ENCODE results near the gene NFATC4. TPM values are rescaled to one million over a fixed set of nuclear protein-coding genes. Genes with fewer than 3 reads are reported as not detected.

The NFATC4 gene
- total RNA-seq, 5 donors from 2014 or later (not counting 1 experiment from before 2014, with no cell fraction given), result 0.16 to 0.82 (median 0.39) TPM; not detected in 1

- no peak overlapping the region for H3K4me3 Mint-ChIP-seq
These were observed 4.9 kb downstream of the NFATC4 start for GRCh38 chr14:24372701-24373416.

GRCh38 chr14:24376448-24377070 lies 8.6 kb downstream of the NFATC4 start:
- Mint-ChIP-seq H3K27me3 (peaks cover 0 to 17% of the 10 kb centered on the region in 2 donors), H3K4me3 (no peak overlapping the region), H3K27ac (no peak overlapping the region), H3K36me3 (no peaks in the 10 kb centered on the region), H3K9me3 (no peaks in the 10 kb centered on the region), H3K4me1 (no peaks in the 10 kb centered on the region)
- 69% methylated on average over 11 of the region's 16 CpGs for WGBS (ENCODE audit: insufficient coverage)
- ATAC-seq (replicated peaks in 1 of 4), result no peak
- H3K36me3 ChIP-seq (ENCODE audit: control insufficient read depth in 2 of 2, extremely low read depth in 1 of 2, insufficient read depth in 1 of 2, low read length in 1 of 2), result no peaks in the 10 kb centered on the region
- CTCF ChIA-PET, result no interaction called here
- no peaks in the 10 kb centered on the region for H3K9me3 ChIP-seq
- no peak overlapping the region for H3K27ac ChIP-seq (ENCODE audit: low read length)
- H3K4me1 ChIP-seq (ENCODE audit: control insufficient read depth in 1 of 2, extremely low read depth in 1 of 2, insufficient read depth in 2 of 2, low read length in 2 of 2), result no peaks in the 10 kb centered on the region
- POLR2A ChIA-PET, result no interaction called here
- H3K4me3 ChIP-seq (ENCODE audit: control insufficient read depth in 1 of 2, extremely low read depth in 1 of 2, low read length in 1 of 2), result no peak overlapping the region
- DNase-seq, result no peak
- peaks cover 0 to 36% of the 10 kb centered on the region in 2 experiments for H3K27me3 ChIP-seq (replicated peaks in 1 of 2; ENCODE audit: control insufficient read depth in 2 of 2, extremely low read depth in 1 of 2, insufficient read depth in 2 of 2, low read length in 1 of 2)

More at GRCh38 chr14:24372701-24373416, 4.9 kb downstream of the NFATC4 start:
- no peaks in the 10 kb centered on the region for H3K36me3 Mint-ChIP-seq
- Histone ChIP-seq H3K4me1 (ENCODE audit: control insufficient read depth in 1 of 2, extremely low read depth in 1 of 2, insufficient read depth in 2 of 2, low read length in 2 of 2) (peaks cover 3 to 12% of the 10 kb centered on the region in 2 experiments), H3K36me3 (ENCODE audit: control insufficient read depth in 2 of 2, extremely low read depth in 1 of 2, insufficient read depth in 1 of 2, low read length in 1 of 2) (no peaks in the 10 kb centered on the region), H3K27ac (ENCODE audit: low read length) (no peak overlapping the region), H3K4me3 (ENCODE audit: control insufficient read depth in 1 of 2, extremely low read depth in 1 of 2, low read length in 1 of 2) (no peak overlapping the region), H3K9me3 (no peaks in the 10 kb centered on the region), H3K27me3 (replicated peaks in 1 of 2; ENCODE audit: control insufficient read depth in 2 of 2, extremely low read depth in 1 of 2, insufficient read depth in 2 of 2, low read length in 1 of 2) (peaks cover 0 to 58% of the 10 kb centered on the region in 2 experiments)
- ATAC-seq (replicated peaks in 1 of 4), result no peak
- no peak overlapping the region for H3K27ac Mint-ChIP-seq
- POLR2A ChIA-PET, result no interaction called here
- H3K27me3 Mint-ChIP-seq, result peaks cover 5 to 26% of the 10 kb centered on the region in 2 donors
- 87% methylated on average over 6 of the region's 12 CpGs for WGBS (ENCODE audit: insufficient coverage)
- H3K9me3 Mint-ChIP-seq, result no peaks in the 10 kb centered on the region
- no peak for DNase-seq
- CTCF ChIA-PET, result interaction anchor here in 1 of 2 donors (0.6 kb wide), 1 partner anchor 58 kb away, joined by 3 read pairs; no protein-coding TSS in a partner anchor
- peaks cover 7 to 11% (median 10%) of the 10 kb centered on the region in 3 donors for H3K4me1 Mint-ChIP-seq

DNA sequence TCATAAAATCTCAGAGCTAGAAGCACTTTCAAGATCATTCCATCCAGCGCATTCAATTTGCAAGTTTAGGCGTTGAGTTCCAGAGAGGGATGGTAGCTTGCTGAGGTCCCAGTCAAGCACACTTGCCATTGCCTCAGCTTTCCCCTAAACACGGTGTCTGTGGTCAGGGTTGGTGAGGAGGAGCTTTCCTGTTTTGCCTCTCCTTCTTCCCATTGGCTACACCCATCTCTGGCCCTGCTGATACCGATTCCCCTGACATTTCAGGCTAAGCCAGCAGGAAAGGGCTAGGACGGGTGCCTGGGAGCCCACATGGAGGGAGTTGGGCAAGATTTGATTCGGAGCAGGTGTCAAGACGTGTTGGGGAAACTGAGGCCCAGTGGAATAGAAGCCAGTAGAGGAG lies 9.1 kb downstream of the NFATC4 start:
- Mint-ChIP-seq H3K9me3 (no peaks in the 10 kb centered on the region), H3K27ac (no peak overlapping the region), H3K27me3 (peaks cover 0 to 17% of the 10 kb centered on the region in 2 donors), H3K4me3 (no peak overlapping the region), H3K4me1 (no peaks in the 10 kb centered on the region), H3K36me3 (no peaks in the 10 kb centered on the region)
- H3K27me3 ChIP-seq (replicated peaks in 1 of 2; ENCODE audit: control insufficient read depth in 2 of 2, extremely low read depth in 1 of 2, insufficient read depth in 2 of 2, low read length in 1 of 2), result peaks cover 0 to 36% of the 10 kb centered on the region in 2 experiments
- no peak overlapping the region for H3K27ac ChIP-seq (ENCODE audit: low read length)
- H3K4me3 ChIP-seq (ENCODE audit: control insufficient read depth in 1 of 2, extremely low read depth in 1 of 2, low read length in 1 of 2), result no peak overlapping the region
- POLR2A ChIA-PET, result no interaction called here
- H3K4me1 ChIP-seq (ENCODE audit: control insufficient read depth in 1 of 2, extremely low read depth in 1 of 2, insufficient read depth in 2 of 2, low read length in 2 of 2), result no peaks in the 10 kb centered on the region
- CTCF ChIA-PET, result no interaction called here
- 56% methylated on average over 3 of the region's 7 CpGs for WGBS (ENCODE audit: insufficient coverage)
- ATAC-seq (replicated peaks in 1 of 4) (no peak), DNase-seq (no peak)
- H3K9me3 ChIP-seq, result no peaks in the 10 kb centered on the region
- H3K36me3 ChIP-seq (ENCODE audit: control insufficient read depth in 2 of 2, extremely low read depth in 1 of 2, insufficient read depth in 1 of 2, low read length in 1 of 2), result no peaks in the 10 kb centered on the region

DNA sequence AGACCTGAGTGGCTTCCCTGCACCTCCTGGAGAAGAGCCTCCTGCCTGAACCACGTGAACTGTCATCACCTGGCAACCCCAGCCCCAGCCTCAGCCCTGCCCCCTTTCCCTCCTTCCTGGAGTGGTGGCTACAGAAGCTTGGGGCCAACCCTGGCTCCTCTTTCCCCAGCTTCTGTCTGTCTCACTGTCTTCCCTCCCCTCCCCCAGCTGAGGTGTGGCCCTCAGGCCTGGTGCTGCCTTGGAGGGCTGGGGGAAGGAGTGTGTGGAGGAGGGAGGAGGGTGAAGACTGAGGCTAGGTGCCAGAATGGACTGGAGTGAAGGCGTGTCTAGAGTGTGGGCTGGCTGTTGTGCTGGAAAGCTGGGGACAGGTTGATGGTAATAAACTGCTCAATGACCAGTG lies 9.7 kb downstream of the NFATC4 start:
- H3K4me3 Mint-ChIP-seq, result no peak overlapping the region
- H3K27me3 Mint-ChIP-seq, result peaks cover 0 to 17% of the 10 kb centered on the region in 2 donors
- no peaks in the 10 kb centered on the region for H3K9me3 ChIP-seq
- no peaks in the 10 kb centered on the region for H3K36me3 ChIP-seq (ENCODE audit: control insufficient read depth in 2 of 2, extremely low read depth in 1 of 2, insufficient read depth in 1 of 2, low read length in 1 of 2)
- H3K4me1 ChIP-seq (ENCODE audit: control insufficient read depth in 1 of 2, extremely low read depth in 1 of 2, insufficient read depth in 2 of 2, low read length in 2 of 2), result no peaks in the 10 kb centered on the region
- H3K36me3 Mint-ChIP-seq, result no peaks in the 10 kb centered on the region
- no peak for ATAC-seq (replicated peaks in 1 of 4)
- peaks cover 0 to 36% of the 10 kb centered on the region in 2 experiments for H3K27me3 ChIP-seq (replicated peaks in 1 of 2; ENCODE audit: control insufficient read depth in 2 of 2, extremely low read depth in 1 of 2, insufficient read depth in 2 of 2, low read length in 1 of 2)
- WGBS (ENCODE audit: insufficient coverage), result 33% methylated on average over 2 of the region's 2 CpGs
- H3K27ac Mint-ChIP-seq, result no peak overlapping the region
- H3K9me3 Mint-ChIP-seq, result no peaks in the 10 kb centered on the region
- POLR2A ChIA-PET, result no interaction called here
- DNase-seq, result no peak
- H3K4me3 ChIP-seq (ENCODE audit: control insufficient read depth in 1 of 2, extremely low read depth in 1 of 2, low read length in 1 of 2), result no peak overlapping the region
- H3K4me1 Mint-ChIP-seq, result no peaks in the 10 kb centered on the region
- CTCF ChIA-PET, result interaction anchor here (0.6 kb wide), 2 partner anchors 54 to 1008 kb away, joined by 3 read pairs; no protein-coding TSS in a partner anchor
- no peak overlapping the region for H3K27ac ChIP-seq (ENCODE audit: low read length)

GRCh38 chr14:24378327-24378726 lies 10.3 kb downstream of the NFATC4 start:
- 100% methylated on average over 2 of the region's 3 CpGs for WGBS (ENCODE audit: insufficient coverage)
- Mint-ChIP-seq H3K27ac (no peak overlapping the region), H3K27me3 (peaks cover 0 to 17% of the 10 kb centered on the region in 2 donors), H3K9me3 (no peaks in the 10 kb centered on the region), H3K4me3 (no peak overlapping the region), H3K4me1 (no peaks in the 10 kb centered on the region), H3K36me3 (no peaks in the 10 kb centered on the region)
- Histone ChIP-seq H3K9me3 (no peaks in the 10 kb centered on the region), H3K4me1 (ENCODE audit: control insufficient read depth in 1 of 2, extremely low read depth in 1 of 2, insufficient read depth in 2 of 2, low read length in 2 of 2) (no peaks in the 10 kb centered on the region), H3K4me3 (ENCODE audit: control insufficient read depth in 1 of 2, extremely low read depth in 1 of 2, low read length in 1 of 2) (no peak overlapping the region), H3K27me3 (replicated peaks in 1 of 2; ENCODE audit: control insufficient read depth in 2 of 2, extremely low read depth in 1 of 2, insufficient read depth in 2 of 2, low read length in 1 of 2) (peaks cover 0 to 39% of the 10 kb centered on the region in 2 experiments), H3K36me3 (ENCODE audit: control insufficient read depth in 2 of 2, extremely low read depth in 1 of 2, insufficient read depth in 1 of 2, low read length in 1 of 2) (no peaks in the 10 kb centered on the region), H3K27ac (ENCODE audit: low read length) (no peak overlapping the region)
- CTCF ChIA-PET, result interaction anchor here (0.6 kb wide), 2 partner anchors 53 to 1008 kb away, joined by 3 read pairs; no protein-coding TSS in a partner anchor
- POLR2A ChIA-PET, result no interaction called here
- DNase-seq (no peak), ATAC-seq (replicated peaks in 1 of 4) (no peak)

GRCh38 chr14:24378981-24379906 lies 11.3 kb downstream of the NFATC4 start:
- CTCF ChIA-PET, result interaction anchor here in 1 of 2 donors (0.5 kb wide), 1 partner anchor 66 kb away, joined by 3 read pairs; no protein-coding TSS in a partner anchor
- H3K27me3 Mint-ChIP-seq, result peaks cover 4 to 12% of the 10 kb centered on the region in 2 donors
- no peaks in the 10 kb centered on the region for H3K4me1 Mint-ChIP-seq
- Histone ChIP-seq H3K4me3 (ENCODE audit: control insufficient read depth in 1 of 2, extremely low read depth in 1 of 2, low read length in 1 of 2) (no peak overlapping the region), H3K4me1 (ENCODE audit: control insufficient read depth in 1 of 2, extremely low read depth in 1 of 2, insufficient read depth in 2 of 2, low read length in 2 of 2) (no peaks in the 10 kb centered on the region), H3K9me3 (no peaks in the 10 kb centered on the region), H3K27ac (ENCODE audit: low read length) (no peak overlapping the region), H3K36me3 (ENCODE audit: control insufficient read depth in 2 of 2, extremely low read depth in 1 of 2, insufficient read depth in 1 of 2, low read length in 1 of 2) (no peaks in the 10 kb centered on the region), H3K27me3 (replicated peaks in 1 of 2; ENCODE audit: control insufficient read depth in 2 of 2, extremely low read depth in 1 of 2, insufficient read depth in 2 of 2, low read length in 1 of 2) (peaks cover 0 to 34% of the 10 kb centered on the region in 2 experiments)
- 83% methylated on average over 5 of the region's 7 CpGs for WGBS (ENCODE audit: insufficient coverage)
- H3K9me3 Mint-ChIP-seq, result no peaks in the 10 kb centered on the region
- no peak for ATAC-seq (replicated peaks in 1 of 4)
- no peak overlapping the region for H3K27ac Mint-ChIP-seq
- no peak overlapping the region for H3K4me3 Mint-ChIP-seq
- POLR2A ChIA-PET, result no interaction called here
- H3K36me3 Mint-ChIP-seq, result no peaks in the 10 kb centered on the region
- DNase-seq, result no peak
